Smooth muscle cell (in vitro differentiated cells): ENCODE measurements around the gene EYS. TPM values are rescaled to one million over a fixed set of nuclear protein-coding genes. Genes with fewer than 3 reads are reported as not detected.
A peak's percentile ranks its signal among the peaks of the same experiment; 100 is the strongest.

Experiments used
- DNase-seq: peaks from one replicate; lab custom pipeline; 2025; ENCODE audit not compliant: unreplicated experiment; lab: John Stamatoyannopoulos, UW
- H2AFZ ChIP-seq: fragments of 200-600 bp; sonication (generic); 2 replicates; pipeline ENCODE4 v1.6.0; 2016; ENCODE audit warnings: antibody characterized with exemption, low read depth, mild to moderate bottlenecking
- H3F3A ChIP-seq: fragments of 200-600 bp; sonication (generic); 2 replicates; pipeline ENCODE4 v1.6.0; 2017; ENCODE audit warnings: antibody characterized with exemption, low read depth
- H3K27ac ChIP-seq: fragments of 200-600 bp; sonication (generic); 2 replicates; pipeline ENCODE4 v1.5.1; 2016; ENCODE audit warnings: low read depth, mild to moderate bottlenecking
- H3K27me3 ChIP-seq: fragments of 200-600 bp; sonication (generic); 2 replicates; pipeline ENCODE4 v1.6.1; 2016; ENCODE audit warnings: low read depth, mild to moderate bottlenecking
- H3K36me3 ChIP-seq: fragments of 200-600 bp; sonication (generic); 2 replicates; pipeline ENCODE4 v1.5.1; 2016; ENCODE audit warnings: low read depth
- H3K4me1 ChIP-seq: fragments of 200-600 bp; sonication (generic); 2 replicates; pipeline ENCODE4 v1.5.1; 2016; ENCODE audit warnings: low read depth
- H3K4me2 ChIP-seq: fragments of 200-600 bp; sonication (generic); 2 replicates; pipeline ENCODE4 v1.6.0; 2016; ENCODE audit warnings: mild to moderate bottlenecking
- H3K4me3 ChIP-seq: fragments of 200-600 bp; sonication (generic); 2 replicates; pipeline ENCODE4 v1.5.1; 2016; ENCODE audit warnings: mild to moderate bottlenecking
- H3K79me2 ChIP-seq: fragments of 200-600 bp; sonication (generic); 2 replicates; pipeline ENCODE4 v1.6.0; 2016; ENCODE audit warnings: low read depth, mild to moderate bottlenecking
- H3K9ac ChIP-seq: fragments of 200-600 bp; sonication (generic); 2 replicates; pipeline ENCODE4 v1.6.0; 2016; ENCODE audit warnings: low read depth
- H3K9me3 ChIP-seq: fragments of 200-600 bp; sonication (generic); replicated peaks from 2 replicates; pipeline ENCODE4 v1.5.1; 2016; ENCODE audit warnings: low read depth
- H4K20me1 ChIP-seq: fragments of 200-600 bp; sonication (generic); 2 replicates; pipeline ENCODE4 v1.6.0; 2016; ENCODE audit warnings: low read depth
- CTCF ChIP-seq: fragments of 200-600 bp; sonication (generic); IDR thresholded peaks from 2 replicates; pipeline ENCODE4 v1.5.1; 2017; ENCODE audit warnings: borderline replicate concordance, mild to moderate bottlenecking, antibody characterized with exemption; ENCODE audit not compliant: insufficient read depth, poor library complexity, severe bottlenecking
- WGBS: methylation state at CpG from one replicate; pipeline ENCODE4 v1.1.7; 2016; ENCODE audit warnings: low lambda C conversion rate; 5-methylcytosine and 5-hydroxymethylcytosine counted together
- polyA plus RNA-seq: library from polyadenylated mRNA; unstranded; fragments of >200 nt; fragmentation: Nextera tagmentation; extraction: Ambion mirVana; gene quantifications from 2 replicates; pipeline ENCODE4 v1.2.1, GENCODE V29; 2016
- total RNA-seq: library from RNA; depleted of rRNA; stranded (reverse); fragments of >200 nt; gene quantifications from 2 replicates; pipeline ENCODE4 v1.2.3, GENCODE V29; 2014

The EYS gene
- total and polyA plus RNA-seq, 2 experiments from 2014 or later: 0.07 to 0.18 TPM

GRCh38 chr6:63859528-63859927, 1847.5 kb downstream of the EYS start:
- 82% methylated on average over 4 of the region's 4 CpGs for WGBS
- no peak for DNase-seq

GRCh38 chr6:63858691-63859090, 1848.3 kb downstream of the EYS start:
- H3K36me3 ChIP-seq: no peaks in the 10 kb centered on the region
- H3F3A ChIP-seq: no peaks in the 10 kb centered on the region
- WGBS: 59% methylated on average over 2 of the region's 2 CpGs
- no peak overlapping the region for H3K4me2 ChIP-seq
- H3K4me1 ChIP-seq: no peaks in the 10 kb centered on the region
- H3K27me3 ChIP-seq: no peaks in the 10 kb centered on the region
- DNase-seq: no peak
- H4K20me1 ChIP-seq: no peaks in the 10 kb centered on the region
- no peaks in the 10 kb centered on the region for H3K79me2 ChIP-seq
- no peak overlapping the region for H3K4me3 ChIP-seq
- no peak overlapping the region for H3K27ac ChIP-seq
- no peaks in the 10 kb centered on the region for H3K9me3 ChIP-seq
- no peak overlapping the region for H3K9ac ChIP-seq
- peak overlapping the region; percentile 87 for H2AFZ ChIP-seq
- TF ChIP-seq CTCF: no peak

More at GRCh38 chr6:63859528-63859927, 1847.5 kb downstream of the EYS start:
- H2AFZ ChIP-seq: peak overlapping the region; percentile 44
- no peaks in the 10 kb centered on the region for H4K20me1 ChIP-seq
- H3K27me3 ChIP-seq: no peaks in the 10 kb centered on the region
- no peaks in the 10 kb centered on the region for H3K79me2 ChIP-seq
- no peaks in the 10 kb centered on the region for H3K4me1 ChIP-seq
- no peaks in the 10 kb centered on the region for H3K9me3 ChIP-seq
- no peak overlapping the region for H3K9ac ChIP-seq
- no peak overlapping the region for H3K4me3 ChIP-seq
- H3K36me3 ChIP-seq: no peaks in the 10 kb centered on the region
- no peak for TF ChIP-seq CTCF
- no peaks in the 10 kb centered on the region for H3F3A ChIP-seq
- no peak overlapping the region for H3K27ac ChIP-seq
- peak overlapping the region; percentile 52 for H3K4me2 ChIP-seq

GRCh38 chr6:63856271-63856670, 1850.8 kb downstream of the EYS start:
- no peaks in the 10 kb centered on the region for H4K20me1 ChIP-seq
- H3K4me2 ChIP-seq: no peak overlapping the region
- H3K27me3 ChIP-seq: no peaks in the 10 kb centered on the region
- no peaks in the 10 kb centered on the region for H3F3A ChIP-seq
- WGBS: 68% methylated on average over 1 of the region's 1 CpG
- H3K9me3 ChIP-seq: no peaks in the 10 kb centered on the region
- H3K36me3 ChIP-seq: no peaks in the 10 kb centered on the region
- DNase-seq: no peak
- no peak overlapping the region for H3K4me3 ChIP-seq
- TF ChIP-seq CTCF: no peak
- no peak overlapping the region for H3K27ac ChIP-seq
- no peak overlapping the region for H3K9ac ChIP-seq
- no peaks in the 10 kb centered on the region for H3K79me2 ChIP-seq
- no peaks in the 10 kb centered on the region for H3K4me1 ChIP-seq
- H2AFZ ChIP-seq: peak overlapping the region; percentile 87

GRCh38 chr6:63844287-63844686, 1862.7 kb downstream of the EYS start:
- no peak for TF ChIP-seq CTCF
- peaks cover 4% of the 10 kb centered on the region for H3K9me3 ChIP-seq
- H3K36me3 ChIP-seq: no peaks in the 10 kb centered on the region
- 92% methylated on average over 2 of the region's 2 CpGs for WGBS
- no peaks in the 10 kb centered on the region for H3K79me2 ChIP-seq
- no peak overlapping the region for H3K4me3 ChIP-seq
- H3K4me1 ChIP-seq: no peaks in the 10 kb centered on the region
- no peak overlapping the region for H2AFZ ChIP-seq
- H3F3A ChIP-seq: no peaks in the 10 kb centered on the region
- no peak overlapping the region for H3K27ac ChIP-seq
- H3K4me2 ChIP-seq: no peak overlapping the region
- H3K9ac ChIP-seq: no peak overlapping the region
- H4K20me1 ChIP-seq: no peaks in the 10 kb centered on the region
- H3K27me3 ChIP-seq: no peaks in the 10 kb centered on the region
- DNase-seq: no peak
